Nephron (organoid): Measurements from ENCODE around the gene XPO5.

Experiments
- H3K27ac Mint-ChIP-seq, 3 experiments: 2 replicates each; pipeline ENCODE4 v1.8.0; 2020; ENCODE audit warnings: mixed read lengths in 3 of 3, mild to moderate bottlenecking in 2 of 3, moderate library complexity in 1 of 3
- H3K27me3 Mint-ChIP-seq: 2 replicates; pipeline ENCODE4 v1.8.0; 2021; ENCODE audit warnings: low read depth, mild to moderate bottlenecking, moderate library complexity, mixed read lengths
- H3K36me3 Mint-ChIP-seq: 2 replicates; pipeline ENCODE4 v1.8.0; 2020; ENCODE audit warnings: low read depth, mixed read lengths
- H3K4me1 Mint-ChIP-seq: 2 replicates; pipeline ENCODE4 v1.8.0; 2020; ENCODE audit warnings: mixed read lengths
- H3K4me3 Mint-ChIP-seq, 3 experiments: 2 replicates each; pipeline ENCODE4 v1.8.0; 2020; ENCODE audit warnings: mild to moderate bottlenecking in 3 of 3, mixed read lengths in 3 of 3, moderate library complexity in 2 of 3
- H3K9me3 Mint-ChIP-seq: 2 replicates; pipeline ENCODE4 v1.8.0; 2020; ENCODE audit warnings: mixed read lengths
- TF ChIP-seq, protein P1 (sequence below), 3 experiments: fragments of 200-600 bp; sonication (generic); IDR thresholded peaks; one replicate each; pipeline ENCODE4 v1.5.0; 2021; ENCODE audit warnings: antibody characterized with exemption in 3 of 3; ENCODE audit not compliant: unreplicated experiment in 3 of 3

Gene XPO5

GRCh38 chr6:43510827-43511163, 65.0 kb downstream of the XPO5 start:
- Mint-ChIP-seq H3K36me3 (peaks cover 31% of the 10 kb centered on the region), H3K9me3 (no peaks in the 10 kb centered on the region), H3K4me1 (peaks cover 27% of the 10 kb centered on the region), H3K27ac (no peak overlapping the region), H3K27me3 (peaks cover 18% of the 10 kb centered on the region), H3K4me3 (peak overlapping the region; percentile 78 to 83 (median 81))
- TF ChIP-seq, protein P1, sequence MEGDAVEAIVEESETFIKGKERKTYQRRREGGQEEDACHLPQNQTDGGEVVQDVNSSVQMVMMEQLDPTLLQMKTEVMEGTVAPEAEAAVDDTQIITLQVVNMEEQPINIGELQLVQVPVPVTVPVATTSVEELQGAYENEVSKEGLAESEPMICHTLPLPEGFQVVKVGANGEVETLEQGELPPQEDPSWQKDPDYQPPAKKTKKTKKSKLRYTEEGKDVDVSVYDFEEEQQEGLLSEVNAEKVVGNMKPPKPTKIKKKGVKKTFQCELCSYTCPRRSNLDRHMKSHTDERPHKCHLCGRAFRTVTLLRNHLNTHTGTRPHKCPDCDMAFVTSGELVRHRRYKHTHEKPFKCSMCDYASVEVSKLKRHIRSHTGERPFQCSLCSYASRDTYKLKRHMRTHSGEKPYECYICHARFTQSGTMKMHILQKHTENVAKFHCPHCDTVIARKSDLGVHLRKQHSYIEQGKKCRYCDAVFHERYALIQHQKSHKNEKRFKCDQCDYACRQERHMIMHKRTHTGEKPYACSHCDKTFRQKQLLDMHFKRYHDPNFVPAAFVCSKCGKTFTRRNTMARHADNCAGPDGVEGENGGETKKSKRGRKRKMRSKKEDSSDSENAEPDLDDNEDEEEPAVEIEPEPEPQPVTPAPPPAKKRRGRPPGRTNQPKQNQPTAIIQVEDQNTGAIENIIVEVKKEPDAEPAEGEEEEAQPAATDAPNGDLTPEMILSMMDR (IDR thresholded peaks at IDR 0.05; ENCODE audit: unreplicated experiment in 3 of 3): no peak

DNA sequence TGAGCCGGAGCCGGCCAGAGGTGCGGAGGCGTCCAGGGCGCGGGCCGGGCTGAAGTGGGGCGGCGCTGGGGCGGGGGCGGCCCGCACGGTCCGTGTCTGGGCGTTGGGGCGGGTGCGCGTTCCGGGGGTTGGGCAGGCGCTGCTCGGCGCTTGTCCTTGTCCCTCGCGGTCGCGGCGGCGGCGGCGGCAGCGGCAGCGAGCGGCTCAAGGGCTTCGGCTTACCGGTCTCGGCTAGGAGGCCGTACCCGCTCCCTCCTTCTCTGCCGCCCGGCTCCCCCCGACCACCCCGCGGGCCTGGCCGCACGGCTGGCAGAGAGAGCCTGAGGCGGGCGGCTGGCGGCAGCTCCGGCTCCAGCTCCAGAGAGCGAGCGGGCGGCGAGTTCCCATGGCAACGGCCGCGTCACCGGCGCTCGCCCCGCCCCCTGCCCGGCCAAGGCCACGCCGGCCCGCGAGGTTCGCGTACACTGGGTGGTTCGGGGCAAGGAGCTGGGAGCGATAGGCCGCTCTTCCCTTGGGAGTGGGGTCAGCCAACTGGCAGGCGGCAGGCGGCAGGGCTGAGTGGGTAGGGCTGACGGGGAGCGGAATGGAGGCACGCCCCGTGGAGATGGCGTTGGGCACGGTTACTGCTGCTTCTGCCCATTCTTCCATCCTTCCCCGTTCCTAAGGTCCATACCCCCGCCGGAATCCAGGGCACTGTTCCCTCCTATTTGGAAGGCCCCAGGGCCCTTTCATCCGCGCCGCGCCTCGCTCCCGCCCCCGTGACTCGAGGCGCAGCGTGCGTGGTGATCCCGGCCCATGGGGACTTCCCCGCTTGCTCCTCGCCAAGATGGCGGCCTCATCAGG, 65.6 kb downstream of the XPO5 start, which contains the start of gene LRRC73:
TSS of gene LRRC73 (minus strand) at position 363 of the 843 bp plus-strand sequence. CDS start 561 bp downstream, outside the sequence.
- H3K36me3 Mint-ChIP-seq: peaks cover 28% of the 10 kb centered on the region
- H3K27ac Mint-ChIP-seq: peak within 1 kb of the TSS in 2 of 3 experiments; percentile 3 to 56
- H3K27me3 Mint-ChIP-seq: peaks cover 18% of the 10 kb centered on the region
- no peaks in the 10 kb centered on the region for H3K9me3 Mint-ChIP-seq
- TF ChIP-seq, protein P1 (IDR thresholded peaks at IDR 0.05; ENCODE audit: unreplicated experiment in 3 of 3): no peak
- H3K4me3 Mint-ChIP-seq: peak within 1 kb of the TSS; percentile 86 to 92 (median 87)
- H3K4me1 Mint-ChIP-seq: peaks cover 23% of the 10 kb centered on the region

DNA sequence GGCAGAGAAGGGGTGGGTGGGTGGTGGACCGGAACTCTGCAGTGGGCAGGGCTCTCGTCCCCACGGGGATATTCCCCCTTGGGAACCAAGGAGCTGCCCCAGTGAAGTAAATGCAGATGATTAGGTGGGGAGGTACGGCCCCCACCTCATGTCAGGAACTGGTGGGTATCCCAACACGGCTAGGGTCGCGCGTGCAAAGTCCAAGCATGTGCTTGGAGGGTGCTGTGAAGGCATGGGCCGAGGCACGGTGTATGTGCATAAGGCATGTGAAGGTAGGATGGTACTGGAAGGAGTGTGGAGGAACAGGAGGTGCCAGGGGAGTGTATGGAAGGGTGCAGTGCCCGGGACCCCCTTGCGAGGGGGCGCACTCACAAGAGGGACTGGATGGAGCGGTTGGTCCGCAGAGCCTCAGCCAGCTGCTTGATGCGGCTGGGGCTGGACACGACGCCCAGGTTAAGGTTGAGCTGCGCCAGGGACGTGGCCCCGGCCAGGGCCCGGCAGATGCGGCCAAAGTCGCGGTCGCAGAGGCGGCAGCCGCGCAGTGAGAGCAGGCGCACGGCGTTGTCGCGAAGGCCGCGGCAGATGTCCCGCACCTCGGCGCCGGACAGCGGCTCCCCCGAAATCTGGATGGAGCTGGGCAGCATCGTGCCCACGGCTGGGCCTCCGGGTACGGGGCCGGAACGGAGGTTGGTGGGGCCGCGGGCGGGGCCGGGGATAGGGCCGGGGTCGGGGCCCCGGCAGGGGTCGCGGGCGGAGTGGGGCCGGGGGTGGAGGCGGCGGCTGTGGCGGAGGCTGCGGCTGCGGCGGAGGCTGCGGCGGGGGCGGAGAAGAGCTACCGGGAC, 66.5 kb downstream of the XPO5 start:
- H3K36me3 Mint-ChIP-seq: peaks cover 24% of the 10 kb centered on the region
- H3K27me3 Mint-ChIP-seq: peaks cover 18% of the 10 kb centered on the region
- H3K4me3 Mint-ChIP-seq: peak overlapping the region; percentile 86 to 92 (median 87)
- peak overlapping the region in 2 of 3 experiments; percentile 3 to 56 for H3K27ac Mint-ChIP-seq
- peaks cover 16% of the 10 kb centered on the region for H3K4me1 Mint-ChIP-seq
- TF ChIP-seq, protein P1 (IDR thresholded peaks at IDR 0.05; ENCODE audit: unreplicated experiment in 3 of 3): no peak
- H3K9me3 Mint-ChIP-seq: no peaks in the 10 kb centered on the region

DNA sequence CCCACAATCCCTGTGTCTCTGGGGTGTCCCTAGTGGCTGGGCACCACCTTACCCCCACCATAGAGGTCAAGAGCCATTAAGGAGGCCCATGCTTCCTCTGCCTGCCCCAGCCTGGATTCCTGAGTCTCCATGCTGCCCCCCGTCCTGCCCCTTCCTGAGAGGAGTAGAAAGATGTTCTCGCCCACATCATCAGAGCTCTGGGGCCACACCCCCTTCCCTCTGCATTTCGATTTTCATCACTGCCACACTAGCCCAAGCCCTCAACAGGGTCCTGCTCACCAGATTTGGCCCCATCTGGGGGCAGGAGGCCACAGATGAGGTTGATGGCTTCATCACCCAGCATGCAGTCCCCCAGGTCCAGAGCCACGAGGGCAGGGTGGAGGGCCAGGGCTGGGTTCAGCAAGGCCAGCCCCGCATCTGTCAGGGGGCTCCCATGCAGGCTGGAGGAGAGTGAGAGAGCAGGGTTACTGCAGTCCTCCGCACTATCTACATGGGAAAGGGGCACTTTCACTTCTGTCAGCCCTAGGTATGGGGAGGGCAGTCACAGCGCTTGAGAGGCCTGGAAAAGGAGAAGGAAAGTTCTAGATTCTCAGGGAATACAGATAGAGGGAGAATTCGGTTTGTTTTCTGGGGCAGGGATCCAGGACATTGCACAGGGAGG, 67.2 kb downstream of the XPO5 start:
- TF ChIP-seq, protein P1 (IDR thresholded peaks at IDR 0.05; ENCODE audit: unreplicated experiment in 3 of 3): no peak
- peaks cover 18% of the 10 kb centered on the region for H3K27me3 Mint-ChIP-seq
- H3K36me3 Mint-ChIP-seq: peaks cover 26% of the 10 kb centered on the region
- H3K4me3 Mint-ChIP-seq: peak overlapping the region; percentile 86 to 92 (median 87)
- peak overlapping the region in 2 of 3 experiments; percentile 3 to 56 for H3K27ac Mint-ChIP-seq
- no peaks in the 10 kb centered on the region for H3K9me3 Mint-ChIP-seq
- H3K4me1 Mint-ChIP-seq: peaks cover 14% of the 10 kb centered on the region

DNA sequence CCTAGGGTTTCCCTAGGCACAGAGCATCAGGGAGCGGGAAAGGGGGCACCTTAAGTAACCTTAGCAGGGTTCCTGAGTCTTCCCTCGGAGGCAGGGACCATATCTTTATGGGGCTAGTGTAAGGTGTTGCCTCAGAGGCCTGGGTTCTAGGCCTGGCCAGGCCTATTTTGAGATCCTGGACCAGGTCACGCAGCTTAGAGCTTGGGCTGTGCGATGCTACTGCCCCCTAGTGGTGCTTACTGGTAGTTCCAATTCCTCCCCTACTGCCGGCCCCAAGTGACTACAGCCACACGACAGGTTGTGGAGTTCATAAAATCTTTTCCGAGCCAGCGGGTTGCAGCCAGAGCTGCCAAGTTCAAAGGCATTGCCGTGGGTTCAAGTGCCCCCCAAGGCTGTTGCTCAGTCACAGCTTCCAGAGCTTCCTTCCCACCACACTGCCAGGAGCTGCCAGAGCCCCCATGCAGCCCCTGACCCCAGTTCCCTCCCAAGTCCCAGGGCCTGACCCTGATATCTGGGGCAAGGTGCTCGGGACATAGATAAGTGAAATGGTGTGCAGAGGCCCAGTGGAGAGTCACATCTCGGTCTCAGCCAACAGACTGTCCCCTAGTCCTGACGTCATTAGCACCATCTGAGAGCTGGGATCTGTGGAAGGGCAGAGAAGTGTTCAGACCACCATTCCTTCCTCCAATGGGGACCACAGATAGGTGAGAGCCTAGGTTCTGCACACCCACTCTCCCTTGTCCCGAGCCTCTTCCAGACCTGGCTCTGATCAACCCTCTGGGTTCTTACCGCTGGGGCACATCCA, 69.0 kb downstream of the XPO5 start:
- TF ChIP-seq, protein P1 (IDR thresholded peaks at IDR 0.05; ENCODE audit: unreplicated experiment in 3 of 3): peak; percentile 92 to 97 (median 96)
- H3K27ac Mint-ChIP-seq: no peak overlapping the region
- H3K4me3 Mint-ChIP-seq: peak overlapping the region; percentile 42 to 65 (median 58)
- peaks cover 36% of the 10 kb centered on the region for H3K36me3 Mint-ChIP-seq
- no peaks in the 10 kb centered on the region for H3K9me3 Mint-ChIP-seq
- peaks cover 18% of the 10 kb centered on the region for H3K27me3 Mint-ChIP-seq
- H3K4me1 Mint-ChIP-seq: peaks cover 14% of the 10 kb centered on the region
